HepG2 (cell line): ENCODE measurements around the gene SLC35B1. TPM values are rescaled to one million over a fixed set of nuclear protein-coding genes. Genes with fewer than 3 reads are reported as not detected.

ENCODE experiments used
- FOSL2 ChIP-seq: sonication (generic); formaldehyde crosslinking; IDR thresholded peaks from 2 replicates; pipeline ENCODE4 v1.4.0; 2020; ENCODE audit warnings: missing genetic modification reagents
- HMG20B ChIP-seq: conservative IDR thresholded peaks from 2 replicates; pipeline ENCODE4 v1.6.1; 2016; ENCODE audit warnings: missing genetic modification reagents, missing compliant biosample characterization
- KDM5A ChIP-seq: fragments of 200-600 bp; sonication (generic); IDR thresholded peaks from 2 replicates; pipeline ENCODE4 v1.7.0; 2018; ENCODE audit warnings: antibody characterized with exemption, mild to moderate bottlenecking, low read length, borderline replicate concordance
- SOX13 ChIP-seq, 3 experiments: fragments of 450-650 bp in 1 of 3; sonication (generic) in 1 of 3; formaldehyde crosslinking in 1 of 3; IDR thresholded peaks in 2 of 3; conservative IDR thresholded peaks in 1 of 3; 2 replicates each; pipeline versions ENCODE4 v1.5.0 to v1.6.1; 2016 to 2020; ENCODE audit warnings: antibody characterized with exemption in 1 of 3, mild to moderate bottlenecking in 1 of 3, missing compliant biosample characterization in 1 of 3, missing genetic modification reagents in 1 of 3, moderate library complexity in 1 of 3
- ZBTB7A ChIP-seq: sonication (generic); formaldehyde crosslinking; IDR thresholded peaks from 2 replicates; pipeline ENCODE4 v1.8.0; 2022; ENCODE audit warnings: mild to moderate bottlenecking, missing genetic modification reagents
- ZNF790 ChIP-seq: sonication (generic); formaldehyde crosslinking; IDR thresholded peaks from 2 replicates; pipeline ENCODE4 v1.8.0; 2022; ENCODE audit warnings: missing genetic modification reagents, mild to moderate bottlenecking, borderline replicate concordance
- polyA plus RNA-seq, 8 experiments: library from polyadenylated mRNA; depleted of rRNA in 3 of 8; stranded (reverse) in 7 of 8; unstranded in 1 of 8; fragments of >200 nt; fragmentation: Illumina TruSeq in 4 of 8; extraction: Trizol in 4 of 8; gene quantifications; 2 replicates each; pipeline versions ENCODE4 v1.2.1 to v1.2.3, GENCODE V29; 2011 to 2016; ENCODE audit warnings: low read depth in 4 of 8, missing spikeins in 1 of 8, mixed read lengths in 1 of 8; ENCODE audit not compliant: insufficient read depth in 1 of 8
- total RNA-seq, 5 experiments: library from RNA; depleted of rRNA; stranded (reverse); fragments of >200 nt; fragmentation: Illumina TruSeq; extraction: Trizol; gene quantifications; 2 replicates each; pipeline ENCODE4 v1.2.3, GENCODE V29; 2016; ENCODE audit warnings: low read depth in 1 of 5
- TF ChIP-seq, protein P1 (sequence below): sonication (generic); formaldehyde crosslinking; IDR thresholded peaks from 2 replicates; pipeline ENCODE4 v1.4.0; 2020; ENCODE audit warnings: mild to moderate bottlenecking, low read depth, missing genetic modification reagents
- TF ChIP-seq, protein P2 (sequence below): sonication (generic); formaldehyde crosslinking; IDR thresholded peaks from 2 replicates; pipeline ENCODE4 v1.4.0; 2020; ENCODE audit warnings: missing genetic modification reagents; ENCODE audit errors: not compliant biosample characterization
- TF ChIP-seq, protein P3 (sequence below): sonication (generic); formaldehyde crosslinking; IDR thresholded peaks from 2 replicates; pipeline ENCODE4 v1.4.0; 2020; ENCODE audit warnings: missing genetic modification reagents
- TF ChIP-seq, protein P4 (sequence below): sonication (generic); formaldehyde crosslinking; IDR thresholded peaks from 2 replicates; pipeline ENCODE4 v1.8.0; 2022; ENCODE audit warnings: missing genetic modification reagents, mild to moderate bottlenecking, inconsistent platforms, borderline replicate concordance
- TF ChIP-seq, protein P5 (sequence below): sonication (generic); formaldehyde crosslinking; IDR thresholded peaks from 2 replicates; pipeline ENCODE4 v1.8.0; 2022; ENCODE audit warnings: missing genetic modification reagents, mild to moderate bottlenecking, moderate library complexity, borderline replicate concordance
- TF ChIP-seq, protein P6 (sequence below): sonication (generic); formaldehyde crosslinking; IDR thresholded peaks from 2 replicates; pipeline ENCODE4 v1.8.1; 2023; ENCODE audit warnings: mild to moderate bottlenecking, inconsistent platforms, moderate library complexity, missing genetic modification reagents, borderline replicate concordance
- TF ChIP-seq, protein P7 (sequence below): sonication (generic); formaldehyde crosslinking; IDR thresholded peaks from 2 replicates; pipeline ENCODE4 v1.9.0; 2021; ENCODE audit warnings: missing genetic modification reagents, mild to moderate bottlenecking, borderline replicate concordance

Gene SLC35B1
- total and polyA plus RNA-seq, 2 of the 13 experiments (the other 11 are each of a cell fraction or from before 2014, with no cell fraction given) = 99.6 to 113 TPM

DNA sequence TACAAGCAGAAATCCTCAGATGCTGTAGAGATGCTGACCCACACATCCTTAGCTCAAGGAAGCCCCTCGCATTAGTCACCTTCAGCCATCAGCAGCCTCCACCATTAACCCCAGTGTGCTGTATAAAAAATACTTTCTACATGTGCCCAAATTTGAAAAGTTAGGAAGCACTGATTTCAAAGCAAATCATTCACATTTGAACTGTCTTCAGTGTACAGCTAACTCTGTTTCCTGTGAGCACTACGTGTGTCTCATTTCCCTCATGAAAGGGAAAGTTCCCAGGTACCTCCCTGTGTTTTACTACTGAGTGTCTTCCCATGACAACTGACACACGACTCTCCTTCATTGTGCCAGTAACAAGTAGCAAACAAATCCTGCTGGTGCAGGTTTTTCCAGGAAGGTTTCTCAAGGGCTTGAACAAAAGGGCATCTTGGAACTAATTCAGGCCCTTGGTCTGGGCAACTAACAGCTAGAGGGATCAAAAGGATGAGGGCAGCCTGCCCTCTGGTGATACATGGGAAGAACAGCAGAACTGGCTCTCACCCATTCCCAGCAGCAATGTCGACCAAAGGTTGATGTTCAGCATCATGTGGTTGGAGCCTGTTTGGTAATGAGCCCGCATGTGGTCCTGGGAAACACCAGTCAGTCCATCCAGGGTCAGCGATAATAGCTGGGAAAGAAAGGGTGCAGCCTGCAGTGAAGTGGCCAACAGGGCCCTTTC, 4.0 kb downstream of the SLC35B1 start (continued):
- TF ChIP-seq, protein P1, sequence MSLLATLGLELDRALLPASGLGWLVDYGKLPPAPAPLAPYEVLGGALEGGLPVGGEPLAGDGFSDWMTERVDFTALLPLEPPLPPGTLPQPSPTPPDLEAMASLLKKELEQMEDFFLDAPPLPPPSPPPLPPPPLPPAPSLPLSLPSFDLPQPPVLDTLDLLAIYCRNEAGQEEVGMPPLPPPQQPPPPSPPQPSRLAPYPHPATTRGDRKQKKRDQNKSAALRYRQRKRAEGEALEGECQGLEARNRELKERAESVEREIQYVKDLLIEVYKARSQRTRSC (CRISPR knock-in tag) = no peak
- TF ChIP-seq, protein P2, sequence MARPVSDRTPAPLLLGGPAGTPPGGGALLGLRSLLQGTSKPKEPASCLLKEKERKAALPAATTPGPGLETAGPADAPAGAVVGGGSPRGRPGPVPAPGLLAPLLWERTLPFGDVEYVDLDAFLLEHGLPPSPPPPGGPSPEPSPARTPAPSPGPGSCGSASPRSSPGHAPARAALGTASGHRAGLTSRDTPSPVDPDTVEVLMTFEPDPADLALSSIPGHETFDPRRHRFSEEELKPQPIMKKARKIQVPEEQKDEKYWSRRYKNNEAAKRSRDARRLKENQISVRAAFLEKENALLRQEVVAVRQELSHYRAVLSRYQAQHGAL (CRISPR knock-in tag) = no peak
- TF ChIP-seq, protein P3, sequence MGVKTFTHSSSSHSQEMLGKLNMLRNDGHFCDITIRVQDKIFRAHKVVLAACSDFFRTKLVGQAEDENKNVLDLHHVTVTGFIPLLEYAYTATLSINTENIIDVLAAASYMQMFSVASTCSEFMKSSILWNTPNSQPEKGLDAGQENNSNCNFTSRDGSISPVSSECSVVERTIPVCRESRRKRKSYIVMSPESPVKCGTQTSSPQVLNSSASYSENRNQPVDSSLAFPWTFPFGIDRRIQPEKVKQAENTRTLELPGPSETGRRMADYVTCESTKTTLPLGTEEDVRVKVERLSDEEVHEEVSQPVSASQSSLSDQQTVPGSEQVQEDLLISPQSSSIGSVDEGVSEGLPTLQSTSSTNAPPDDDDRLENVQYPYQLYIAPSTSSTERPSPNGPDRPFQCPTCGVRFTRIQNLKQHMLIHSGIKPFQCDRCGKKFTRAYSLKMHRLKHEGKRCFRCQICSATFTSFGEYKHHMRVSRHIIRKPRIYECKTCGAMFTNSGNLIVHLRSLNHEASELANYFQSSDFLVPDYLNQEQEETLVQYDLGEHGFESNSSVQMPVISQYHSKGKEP (CRISPR knock-in tag) = no peak
- TF ChIP-seq HMG20B (CRISPR knock-in tag) (no peak), FOSL2 (CRISPR knock-in tag) (0 out of 2 replicates have a peak, but pooled peaks have one; percentile 15), SOX13 (IDR thresholded peaks at IDR 0.05) (no peak), SOX13 (CRISPR knock-in tag; conservative IDR thresholded peaks at IDR 0.05 in 1 of 2, IDR thresholded peaks at IDR 0.05 in 1 of 2) (no peak), ZNF790 (no peak), ZBTB7A (no peak), KDM5A (no peak)
- TF ChIP-seq, protein P4, sequence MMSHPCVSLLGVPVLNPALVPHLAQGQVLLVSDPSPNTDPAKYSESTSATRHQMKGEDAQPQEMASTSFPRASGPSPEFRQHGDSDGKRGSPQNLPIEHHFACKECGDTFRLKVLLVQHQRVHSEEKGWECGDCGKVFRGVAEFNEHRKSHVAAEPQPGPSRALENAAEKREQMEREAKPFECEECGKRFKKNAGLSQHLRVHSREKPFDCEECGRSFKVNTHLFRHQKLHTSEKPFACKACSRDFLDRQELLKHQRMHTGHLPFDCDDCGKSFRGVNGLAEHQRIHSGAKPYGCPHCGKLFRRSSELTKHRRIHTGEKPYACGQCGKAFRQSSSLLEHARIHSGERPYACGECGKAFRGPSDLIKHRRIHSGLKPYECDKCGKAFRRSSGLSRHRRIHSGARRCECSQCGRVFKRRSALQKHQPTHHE (CRISPR knock-in tag) = no peak
- TF ChIP-seq, protein P5, sequence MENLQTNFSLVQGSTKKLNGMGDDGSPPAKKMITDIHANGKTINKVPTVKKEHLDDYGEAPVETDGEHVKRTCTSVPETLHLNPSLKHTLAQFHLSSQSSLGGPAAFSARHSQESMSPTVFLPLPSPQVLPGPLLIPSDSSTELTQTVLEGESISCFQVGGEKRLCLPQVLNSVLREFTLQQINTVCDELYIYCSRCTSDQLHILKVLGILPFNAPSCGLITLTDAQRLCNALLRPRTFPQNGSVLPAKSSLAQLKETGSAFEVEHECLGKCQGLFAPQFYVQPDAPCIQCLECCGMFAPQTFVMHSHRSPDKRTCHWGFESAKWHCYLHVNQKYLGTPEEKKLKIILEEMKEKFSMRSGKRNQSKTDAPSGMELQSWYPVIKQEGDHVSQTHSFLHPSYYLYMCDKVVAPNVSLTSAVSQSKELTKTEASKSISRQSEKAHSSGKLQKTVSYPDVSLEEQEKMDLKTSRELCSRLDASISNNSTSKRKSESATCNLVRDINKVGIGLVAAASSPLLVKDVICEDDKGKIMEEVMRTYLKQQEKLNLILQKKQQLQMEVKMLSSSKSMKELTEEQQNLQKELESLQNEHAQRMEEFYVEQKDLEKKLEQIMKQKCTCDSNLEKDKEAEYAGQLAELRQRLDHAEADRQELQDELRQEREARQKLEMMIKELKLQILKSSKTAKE = no peak
- TF ChIP-seq, protein P6, sequence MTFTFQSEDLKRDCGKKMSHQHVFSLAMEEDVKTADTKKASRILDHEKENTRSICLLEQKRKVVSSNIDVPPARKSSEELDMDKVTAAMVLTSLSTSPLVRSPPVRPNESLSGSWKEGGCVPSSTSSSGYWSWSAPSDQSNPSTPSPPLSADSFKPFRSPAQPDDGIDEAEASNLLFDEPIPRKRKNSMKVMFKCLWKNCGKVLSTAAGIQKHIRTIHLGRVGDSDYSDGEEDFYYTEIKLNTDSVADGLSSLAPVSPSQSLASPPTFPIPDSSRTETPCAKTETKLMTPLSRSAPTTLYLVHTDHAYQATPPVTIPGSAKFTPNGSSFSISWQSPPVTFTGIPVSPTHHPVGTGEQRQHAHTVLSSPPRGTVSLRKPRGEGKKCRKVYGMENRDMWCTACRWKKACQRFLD (CRISPR knock-in tag) = no peak
- TF ChIP-seq, protein P7, sequence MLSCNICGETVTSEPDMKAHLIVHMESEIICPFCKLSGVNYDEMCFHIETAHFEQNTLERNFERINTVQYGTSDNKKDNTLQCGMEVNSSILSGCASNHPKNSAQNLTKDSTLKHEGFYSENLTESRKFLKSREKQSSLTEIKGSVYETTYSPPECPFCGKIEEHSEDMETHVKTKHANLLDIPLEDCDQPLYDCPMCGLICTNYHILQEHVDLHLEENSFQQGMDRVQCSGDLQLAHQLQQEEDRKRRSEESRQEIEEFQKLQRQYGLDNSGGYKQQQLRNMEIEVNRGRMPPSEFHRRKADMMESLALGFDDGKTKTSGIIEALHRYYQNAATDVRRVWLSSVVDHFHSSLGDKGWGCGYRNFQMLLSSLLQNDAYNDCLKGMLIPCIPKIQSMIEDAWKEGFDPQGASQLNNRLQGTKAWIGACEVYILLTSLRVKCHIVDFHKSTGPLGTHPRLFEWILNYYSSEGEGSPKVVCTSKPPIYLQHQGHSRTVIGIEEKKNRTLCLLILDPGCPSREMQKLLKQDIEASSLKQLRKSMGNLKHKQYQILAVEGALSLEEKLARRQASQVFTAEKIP (CRISPR knock-in tag) = no peak
